WTC11 (cell line): ENCODE measurements around the gene UGT2A1.

ENCODE experiments used
- NFYB ChIP-seq: sonication (generic); formaldehyde crosslinking; conservative IDR thresholded peaks from 2 replicates; pipeline ENCODE4 v1.8.0; 2022; ENCODE audit warnings: low read depth, missing genetic modification reagents
- TF ChIP-seq, protein P1 (sequence below): fragments of 200-600 bp; IDR thresholded peaks from 2 replicates; pipeline ENCODE4 v1.8.0; 2022; ENCODE audit warnings: antibody characterized with exemption
- TF ChIP-seq, protein P2 (sequence below): sonication (generic); formaldehyde crosslinking; IDR thresholded peaks from 2 replicates; pipeline ENCODE4 v1.8.0; 2022; ENCODE audit warnings: mild to moderate bottlenecking, missing genetic modification reagents
- TF ChIP-seq, protein P3 (sequence below): sonication (generic); formaldehyde crosslinking; IDR thresholded peaks from 2 replicates; pipeline ENCODE4 v1.8.0; 2022; ENCODE audit warnings: mild to moderate bottlenecking, missing genetic modification reagents

DNA sequence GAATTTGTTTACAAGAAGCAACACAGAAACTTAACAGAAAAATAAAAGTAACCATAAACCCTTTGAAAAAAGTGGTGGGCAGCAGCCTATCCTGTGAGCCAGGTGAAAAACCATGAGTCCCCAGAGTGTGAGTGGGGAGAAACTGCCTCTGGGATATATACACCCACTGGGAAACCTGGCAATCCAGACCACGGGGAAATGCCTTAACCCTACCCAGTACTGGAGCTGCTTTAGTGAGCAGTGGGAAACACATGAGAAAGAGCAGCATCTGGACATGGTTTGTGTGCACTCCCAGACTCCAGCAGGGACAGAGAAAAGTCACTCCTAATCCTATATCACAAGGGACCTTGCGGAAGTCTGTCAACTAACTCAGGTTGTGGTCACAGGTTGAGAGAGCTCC lies 53.0 kb downstream of the UGT2A1 start:
- TF ChIP-seq, protein P1, sequence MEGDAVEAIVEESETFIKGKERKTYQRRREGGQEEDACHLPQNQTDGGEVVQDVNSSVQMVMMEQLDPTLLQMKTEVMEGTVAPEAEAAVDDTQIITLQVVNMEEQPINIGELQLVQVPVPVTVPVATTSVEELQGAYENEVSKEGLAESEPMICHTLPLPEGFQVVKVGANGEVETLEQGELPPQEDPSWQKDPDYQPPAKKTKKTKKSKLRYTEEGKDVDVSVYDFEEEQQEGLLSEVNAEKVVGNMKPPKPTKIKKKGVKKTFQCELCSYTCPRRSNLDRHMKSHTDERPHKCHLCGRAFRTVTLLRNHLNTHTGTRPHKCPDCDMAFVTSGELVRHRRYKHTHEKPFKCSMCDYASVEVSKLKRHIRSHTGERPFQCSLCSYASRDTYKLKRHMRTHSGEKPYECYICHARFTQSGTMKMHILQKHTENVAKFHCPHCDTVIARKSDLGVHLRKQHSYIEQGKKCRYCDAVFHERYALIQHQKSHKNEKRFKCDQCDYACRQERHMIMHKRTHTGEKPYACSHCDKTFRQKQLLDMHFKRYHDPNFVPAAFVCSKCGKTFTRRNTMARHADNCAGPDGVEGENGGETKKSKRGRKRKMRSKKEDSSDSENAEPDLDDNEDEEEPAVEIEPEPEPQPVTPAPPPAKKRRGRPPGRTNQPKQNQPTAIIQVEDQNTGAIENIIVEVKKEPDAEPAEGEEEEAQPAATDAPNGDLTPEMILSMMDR, result no peak
- no peak for TF ChIP-seq NFYB (CRISPR knock-in tag)
- TF ChIP-seq, protein P2, sequence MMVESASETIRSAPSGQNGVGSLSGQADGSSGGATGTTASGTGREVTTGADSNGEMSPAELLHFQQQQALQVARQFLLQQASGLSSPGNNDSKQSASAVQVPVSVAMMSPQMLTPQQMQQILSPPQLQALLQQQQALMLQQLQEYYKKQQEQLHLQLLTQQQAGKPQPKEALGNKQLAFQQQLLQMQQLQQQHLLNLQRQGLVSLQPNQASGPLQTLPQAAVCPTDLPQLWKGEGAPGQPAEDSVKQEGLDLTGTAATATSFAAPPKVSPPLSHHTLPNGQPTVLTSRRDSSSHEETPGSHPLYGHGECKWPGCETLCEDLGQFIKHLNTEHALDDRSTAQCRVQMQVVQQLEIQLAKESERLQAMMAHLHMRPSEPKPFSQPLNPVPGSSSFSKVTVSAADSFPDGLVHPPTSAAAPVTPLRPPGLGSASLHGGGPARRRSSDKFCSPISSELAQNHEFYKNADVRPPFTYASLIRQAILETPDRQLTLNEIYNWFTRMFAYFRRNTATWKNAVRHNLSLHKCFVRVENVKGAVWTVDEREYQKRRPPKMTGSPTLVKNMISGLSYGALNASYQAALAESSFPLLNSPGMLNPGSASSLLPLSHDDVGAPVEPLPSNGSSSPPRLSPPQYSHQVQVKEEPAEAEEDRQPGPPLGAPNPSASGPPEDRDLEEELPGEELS (CRISPR knock-in tag), result no peak
- TF ChIP-seq, protein P3, sequence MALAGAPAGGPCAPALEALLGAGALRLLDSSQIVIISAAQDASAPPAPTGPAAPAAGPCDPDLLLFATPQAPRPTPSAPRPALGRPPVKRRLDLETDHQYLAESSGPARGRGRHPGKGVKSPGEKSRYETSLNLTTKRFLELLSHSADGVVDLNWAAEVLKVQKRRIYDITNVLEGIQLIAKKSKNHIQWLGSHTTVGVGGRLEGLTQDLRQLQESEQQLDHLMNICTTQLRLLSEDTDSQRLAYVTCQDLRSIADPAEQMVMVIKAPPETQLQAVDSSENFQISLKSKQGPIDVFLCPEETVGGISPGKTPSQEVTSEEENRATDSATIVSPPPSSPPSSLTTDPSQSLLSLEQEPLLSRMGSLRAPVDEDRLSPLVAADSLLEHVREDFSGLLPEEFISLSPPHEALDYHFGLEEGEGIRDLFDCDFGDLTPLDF (CRISPR knock-in tag), result no peak
